Sciatic nerve (tissue), 2 donors: ENCODE results near the gene TGM2. TPM values are rescaled to one million over a fixed set of nuclear protein-coding genes. Genes with fewer than 3 reads are reported as not detected.

Source experiments
- ATAC-seq: fragments of 200-7000 bp; cut with Tn5 transposase; one replicate; pipeline ENCODE4 v1.9.1; 2020; ENCODE audit warnings: mild to moderate bottlenecking, moderate library complexity
- DNase-seq: peaks from one replicate; pipeline ENCODE4 v3.0.0-alpha.2; 2020; ENCODE audit warnings: low spot score
- intact Hi-C: fragments of 100-400 bp; cut with DNase I; formaldehyde crosslinking; loops from one replicate; pipeline ENCODE4 v1.14.2; 2022
- total RNA-seq: library from RNA; stranded (reverse); fragmentation: NEBNext Ultra II Directional; extraction: Animal tissue kit (Norgen Biotek cat#: 25700); gene quantifications from one replicate; pipeline ENCODE4 v1.2.1, GENCODE V29; 2021
- donor health status: DM: no; HTN: no; CAD: no.
- donor health status: DM: no; HTN: no; CAD: no.

The TGM2 gene
- total RNA-seq, 1 donor from 2014 or later = 70.3 TPM

GRCh38 chr20:38181207-38181801, 16.2 kb upstream of the TGM2 start:
- intact Hi-C loops = no loop called here
- peak; percentile 48 for DNase-seq
- ATAC-seq = no peak

- no peak for DNase-seq
- no peak for ATAC-seq
- intact Hi-C loops = no loop called here
These were observed 15.7 kb upstream of the TGM2 start for GRCh38 chr20:38180781-38181180.

- intact Hi-C loops = no loop called here
- no peak for ATAC-seq
- DNase-seq = no peak
These were observed 14.8 kb upstream of the TGM2 start for GRCh38 chr20:38179846-38180245.

- ATAC-seq = no peak
- no peak for DNase-seq
- intact Hi-C loops = no loop called here
These were observed 13.5 kb upstream of the TGM2 start for GRCh38 chr20:38178581-38178980.

- ATAC-seq (peak; percentile 61), DNase-seq (no peak)
- intact Hi-C loops = no loop called here
These were observed 13.0 kb upstream of the TGM2 start for GRCh38 chr20:38178065-38178491.

- intact Hi-C loops = no loop called here
- DNase-seq (no peak), ATAC-seq (no peak)
These were observed 12.1 kb upstream of the TGM2 start for GRCh38 chr20:38177201-38177600.

GRCh38 chr20:38175304-38176180, 10.5 kb upstream of the TGM2 start:
- DNase-seq (no peak), ATAC-seq (no peak)
- intact Hi-C loops = no loop called here

- intact Hi-C loops = no loop called here
- peak; percentile 51 for ATAC-seq
These were observed 8.4 kb upstream of the TGM2 start for GRCh38 chr20:38173237-38174156.

GRCh38 chr20:38172408-38172807, 7.3 kb upstream of the TGM2 start:
- intact Hi-C loops = no loop called here
- DNase-seq (no peak), ATAC-seq (no peak)

More at GRCh38 chr20:38173237-38174156, 8.4 kb upstream of the TGM2 start:
- DNase-seq = no peak

- ATAC-seq = no peak
- intact Hi-C loops = no loop called here
These were observed 6.6 kb upstream of the TGM2 start for GRCh38 chr20:38171675-38172043.

GRCh38 chr20:38170826-38171674, 6.0 kb upstream of the TGM2 start:
- peak; percentile 43 for ATAC-seq
- DNase-seq = no peak
- intact Hi-C loops = no loop called here

More at GRCh38 chr20:38171675-38172043, 6.6 kb upstream of the TGM2 start:
- DNase-seq = no peak

- intact Hi-C loops = no loop called here
- ATAC-seq = no peak
- DNase-seq = no peak
These were observed 5.3 kb upstream of the TGM2 start for GRCh38 chr20:38170219-38170825.

- ATAC-seq = no peak
- DNase-seq = no peak
- intact Hi-C loops = no loop called here
These were observed 4.6 kb upstream of the TGM2 start for GRCh38 chr20:38169636-38170193.

GRCh38 chr20:38168791-38169589, 3.9 kb upstream of the TGM2 start:
- DNase-seq = no peak
- no peak for ATAC-seq
- intact Hi-C loops = no loop called here

GRCh38 chr20:38167851-38168760, 3.0 kb upstream of the TGM2 start:
- no peak for DNase-seq
- peak; percentile 69 for ATAC-seq
- intact Hi-C loops = no loop called here

GRCh38 chr20:38167328-38167850, 2.3 kb upstream of the TGM2 start:
- no peak for DNase-seq
- no peak for ATAC-seq
- intact Hi-C loops = no loop called here
